HG03108 (cell line): Measurements from ENCODE around the gene MXD3.

Source experiments
- ATAC-seq: cut with Tn5 transposase; IDR thresholded peaks from one replicate; pipeline ENCODE4 v1.9.1; 2021; ENCODE audit warnings: moderate library complexity; ENCODE audit not compliant: unreplicated experiment

Gene MXD3

GRCh38 chr5:177304392-177305119, 7.1 kb downstream of the MXD3 start:
- no peak for ATAC-seq

DNA sequence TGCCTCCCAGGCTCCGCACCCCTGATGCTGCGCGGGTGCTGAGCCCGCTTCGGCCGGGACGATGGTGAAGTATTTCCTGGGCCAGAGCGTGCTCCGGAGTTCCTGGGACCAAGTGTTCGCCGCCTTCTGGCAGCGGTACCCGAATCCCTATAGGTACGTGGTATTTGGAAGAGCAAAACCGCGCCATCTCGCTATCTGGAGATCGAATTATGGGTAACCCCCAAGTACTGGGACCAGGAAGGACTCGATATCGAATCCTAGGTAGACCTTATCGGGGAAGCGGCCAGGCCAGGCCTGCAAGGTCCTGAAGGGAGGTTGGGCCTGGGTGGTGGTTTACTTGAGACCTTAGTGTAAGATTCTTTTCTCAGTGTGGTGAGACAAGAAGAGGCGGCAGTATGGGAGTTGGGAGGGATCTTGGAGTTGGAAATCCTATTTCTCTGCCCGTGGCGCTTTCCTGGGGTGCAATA, 7.7 kb downstream of the MXD3 start:
- no peak for ATAC-seq

GRCh38 chr5:177303121-177303924, 8.4 kb downstream of the MXD3 start, which contains the start of the genes PRELID1 and RAB24:
Gene PRELID1, plus strand, starts transcription at chr5:177303799. Its CDS starts 187 bp downstream, at chr5:177303986.
Gene RAB24, minus strand, starts transcription at chr5:177303719. Its CDS starts 431 bp downstream, at chr5:177303288.
- ATAC-seq = peak; percentile 52

GRCh38 chr5:177302354-177303110, 9.2 kb downstream of the MXD3 start:
- ATAC-seq = no peak

DNA sequence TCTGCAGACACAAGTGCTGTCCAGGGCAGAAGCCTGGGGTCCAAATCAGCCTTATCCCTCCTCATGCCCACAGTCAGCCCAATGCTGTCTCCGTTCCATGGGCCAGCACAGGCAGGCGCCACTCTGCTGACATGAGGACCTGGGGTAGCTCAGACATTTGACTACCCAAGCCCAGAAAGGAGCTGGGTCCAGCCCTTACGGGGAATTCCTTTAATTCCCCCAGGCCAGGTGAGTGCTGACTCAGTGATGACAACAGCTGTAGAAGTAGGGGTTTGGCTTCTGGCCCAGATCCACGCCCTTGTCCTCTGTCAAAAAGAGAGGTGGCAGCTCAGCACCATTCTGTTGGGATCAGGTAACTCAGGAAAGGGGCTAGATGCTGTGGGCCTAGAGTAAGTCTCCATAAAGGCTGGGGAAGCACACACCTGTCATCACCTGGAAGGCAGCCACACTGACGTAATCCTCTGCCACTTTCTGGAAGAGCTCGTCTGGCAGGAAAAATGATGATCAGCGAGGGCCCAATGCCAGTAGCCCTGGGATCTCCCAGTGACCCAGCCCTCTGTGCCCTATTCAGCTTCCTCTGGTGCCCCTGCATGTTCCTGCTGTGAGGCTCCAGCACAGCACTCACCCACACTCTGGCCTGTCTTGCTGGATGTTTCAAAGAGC, 10.1 kb downstream of the MXD3 start:
- no peak for ATAC-seq

DNA sequence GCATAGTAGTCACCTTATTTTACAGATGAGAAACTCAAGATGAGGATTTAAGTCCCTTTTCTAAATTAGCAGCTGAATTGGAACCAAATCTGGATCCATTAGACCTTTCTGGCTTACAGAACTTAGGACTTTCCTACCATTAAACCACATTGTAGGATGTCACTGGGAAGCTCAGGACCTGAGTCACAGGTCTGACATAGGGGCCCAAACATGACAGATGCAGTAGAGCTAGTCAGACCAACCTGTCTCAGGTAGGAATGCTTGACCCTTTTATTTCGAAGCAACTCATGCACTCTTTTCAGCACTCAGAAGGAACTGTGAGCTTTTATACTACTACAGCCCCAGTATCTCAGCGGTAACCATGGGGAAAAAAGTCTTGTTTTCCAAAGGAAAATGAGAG, 10.7 kb downstream of the MXD3 start:
- ATAC-seq = no peak

GRCh38 chr5:177300236-177300880, 11.3 kb downstream of the MXD3 start:
- peak; percentile 36 for ATAC-seq

DNA sequence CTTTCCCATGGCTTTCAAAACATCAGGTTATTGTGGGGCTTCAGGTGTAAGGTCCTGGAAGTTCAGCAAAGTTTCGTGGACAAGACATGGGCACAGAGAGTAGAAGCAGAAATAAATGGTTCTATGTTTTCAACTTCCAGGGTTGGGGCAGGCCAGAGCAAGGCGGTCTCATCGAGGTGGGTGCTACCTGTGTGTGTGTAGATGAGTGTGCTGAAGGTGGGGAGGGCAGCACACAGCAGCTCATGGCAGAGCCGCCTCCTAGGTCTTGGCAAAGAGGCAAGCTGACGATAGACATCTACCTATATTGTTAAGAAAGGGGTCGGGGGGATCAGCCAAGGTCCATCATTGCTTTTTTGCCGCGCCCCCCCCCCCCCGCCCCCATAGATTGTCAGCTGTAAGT, 12.0 kb downstream of the MXD3 start:
- ATAC-seq = no peak

DNA sequence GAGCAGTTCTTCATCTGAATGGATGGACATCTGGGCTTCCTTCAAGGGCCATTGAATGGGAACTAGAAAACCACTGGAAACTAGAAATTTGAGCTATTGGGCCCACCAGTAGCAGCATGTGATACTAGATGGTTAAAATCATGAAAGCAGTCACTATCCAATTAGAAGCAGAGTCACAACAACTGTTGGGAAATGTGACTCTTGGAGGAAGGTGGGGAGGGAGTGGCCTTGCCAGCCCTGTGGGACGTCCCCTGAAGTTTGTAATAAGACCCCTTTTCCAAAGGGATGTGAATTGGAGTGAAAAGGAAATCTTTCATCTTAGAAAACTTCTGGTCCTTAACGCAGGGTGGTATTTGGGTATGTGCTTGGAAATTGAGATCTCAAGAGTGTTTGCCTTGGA, 13.8 kb downstream of the MXD3 start:
- ATAC-seq = no peak

DNA sequence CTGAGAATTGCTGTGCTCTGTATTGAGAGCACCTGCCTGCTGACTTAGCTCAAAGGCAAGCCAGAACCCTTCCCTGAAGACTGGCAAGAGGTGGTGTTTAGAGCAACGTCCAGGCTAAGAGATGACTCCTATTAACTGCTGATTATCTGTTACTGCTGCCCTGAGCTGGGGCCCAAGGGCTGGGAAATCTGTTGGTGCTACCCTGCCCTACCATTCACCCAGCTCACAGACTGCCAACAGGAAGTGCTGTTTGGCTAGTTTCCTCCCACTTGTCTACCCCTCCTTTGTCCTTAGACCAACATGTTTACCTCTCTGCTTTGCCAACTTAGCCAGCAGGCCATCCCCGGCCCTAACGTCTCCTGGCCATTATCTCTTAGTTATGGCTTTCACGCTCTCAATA, 15.1 kb downstream of the MXD3 start:
- ATAC-seq = no peak

DNA sequence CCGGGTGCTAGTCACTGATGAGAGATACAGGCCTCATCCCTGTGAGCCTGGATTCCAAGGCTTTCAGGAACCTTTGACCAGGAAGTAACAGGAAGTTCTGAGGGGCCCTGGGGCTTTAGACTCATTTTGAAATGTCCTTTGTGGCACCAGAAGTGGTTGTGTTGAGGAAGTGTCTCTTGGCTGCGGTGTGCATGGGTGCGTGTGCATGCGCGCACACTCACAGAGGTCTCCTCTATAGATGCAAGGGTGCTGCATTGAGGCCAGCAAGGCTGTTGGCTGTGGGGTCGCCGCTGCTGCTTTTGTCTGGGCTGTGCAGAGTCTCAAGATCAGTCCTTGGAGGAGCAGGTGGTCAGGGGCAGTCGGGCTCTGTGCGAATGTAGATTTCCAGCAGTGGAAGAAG, 15.8 kb downstream of the MXD3 start:
- no peak for ATAC-seq

DNA sequence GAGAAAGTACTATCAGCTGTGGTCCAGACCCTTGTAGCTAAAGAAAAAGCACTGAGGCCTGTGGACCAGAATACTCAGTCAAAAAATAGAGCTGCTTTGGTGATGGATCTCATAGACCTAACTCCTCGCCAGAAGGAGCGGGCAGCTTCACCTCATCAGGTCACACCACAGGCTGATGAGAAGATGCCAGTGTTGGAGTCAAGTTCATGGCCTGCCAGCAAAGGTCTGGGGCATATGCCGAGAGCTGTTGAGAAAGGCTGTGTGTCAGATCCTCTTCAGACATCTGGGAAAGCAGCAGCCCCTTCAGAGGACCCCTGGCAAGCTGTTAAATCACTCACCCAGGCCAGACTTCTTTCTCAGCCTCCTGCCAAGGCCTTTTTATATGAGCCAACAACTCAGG, 17.1 kb downstream of the MXD3 start:
- no peak for ATAC-seq

DNA sequence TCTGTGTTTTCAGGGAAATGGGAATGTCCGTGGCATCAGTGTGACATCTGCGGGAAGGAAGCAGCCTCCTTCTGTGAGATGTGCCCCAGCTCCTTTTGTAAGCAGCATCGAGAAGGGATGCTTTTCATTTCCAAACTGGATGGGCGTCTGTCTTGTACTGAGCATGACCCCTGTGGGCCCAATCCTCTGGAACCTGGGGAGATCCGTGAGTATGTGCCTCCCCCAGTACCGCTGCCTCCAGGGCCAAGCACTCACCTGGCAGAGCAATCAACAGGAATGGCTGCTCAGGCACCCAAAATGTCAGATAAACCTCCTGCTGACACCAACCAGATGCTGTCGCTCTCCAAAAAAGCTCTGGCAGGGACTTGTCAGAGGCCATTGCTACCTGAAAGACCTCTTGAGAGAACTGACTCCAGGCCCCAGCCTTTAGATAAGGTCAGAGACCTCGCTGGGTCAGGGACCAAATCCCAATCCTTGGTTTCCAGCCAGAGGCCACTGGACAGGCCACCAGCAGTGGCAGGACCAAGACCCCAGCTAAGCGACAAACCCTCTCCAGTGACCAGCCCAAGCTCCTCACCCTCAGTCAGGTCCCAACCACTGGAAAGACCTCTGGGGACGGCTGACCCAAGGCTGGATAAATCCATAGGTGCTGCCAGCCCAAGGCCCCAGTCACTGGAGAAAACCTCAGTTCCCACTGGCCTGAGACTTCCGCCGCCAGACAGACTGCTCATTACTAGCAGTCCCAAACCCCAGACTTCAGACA, 17.7 kb downstream of the MXD3 start:
- no peak for ATAC-seq

- no peak for ATAC-seq
These were observed 20.0 kb downstream of the MXD3 start for GRCh38 chr5:177291735-177292134.

GRCh38 chr5:177290816-177291596, 20.7 kb downstream of the MXD3 start:
- ATAC-seq = no peak

GRCh38 chr5:177288191-177288590, 23.5 kb downstream of the MXD3 start:
- ATAC-seq = no peak

DNA sequence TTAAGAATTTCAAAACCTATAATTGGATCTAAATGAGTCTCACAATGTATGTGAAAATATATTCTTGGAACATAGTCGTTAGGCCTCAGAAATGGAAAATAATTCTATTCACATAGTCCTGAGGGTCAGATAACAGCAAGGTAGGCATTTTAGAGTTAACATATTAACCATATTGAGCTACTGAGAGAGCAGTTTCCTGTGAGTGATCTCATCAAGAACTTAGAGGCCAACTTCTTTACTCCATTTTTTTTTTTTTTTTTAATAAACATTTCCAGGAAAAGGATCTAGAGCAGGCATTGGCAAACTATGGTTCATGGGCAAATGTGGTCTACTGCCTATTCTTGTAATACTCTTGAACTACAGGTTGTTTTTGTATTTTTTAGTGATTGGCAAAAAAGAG, 34.8 kb downstream of the MXD3 start:
- ATAC-seq = no peak

GRCh38 chr5:177275883-177276282, 35.8 kb downstream of the MXD3 start:
- no peak for ATAC-seq

GRCh38 chr5:177271113-177271512, 40.6 kb downstream of the MXD3 start:
- no peak for ATAC-seq
